ENCODE data around the gene MCTP2. TPM values are rescaled to one million over a fixed set of nuclear protein-coding genes. Genes with fewer than 3 reads are reported as not detected.

MCTP2 gene
- total RNA-seq, 2 donors from 2014 or later, result 262 to 344 TPM

DNA sequence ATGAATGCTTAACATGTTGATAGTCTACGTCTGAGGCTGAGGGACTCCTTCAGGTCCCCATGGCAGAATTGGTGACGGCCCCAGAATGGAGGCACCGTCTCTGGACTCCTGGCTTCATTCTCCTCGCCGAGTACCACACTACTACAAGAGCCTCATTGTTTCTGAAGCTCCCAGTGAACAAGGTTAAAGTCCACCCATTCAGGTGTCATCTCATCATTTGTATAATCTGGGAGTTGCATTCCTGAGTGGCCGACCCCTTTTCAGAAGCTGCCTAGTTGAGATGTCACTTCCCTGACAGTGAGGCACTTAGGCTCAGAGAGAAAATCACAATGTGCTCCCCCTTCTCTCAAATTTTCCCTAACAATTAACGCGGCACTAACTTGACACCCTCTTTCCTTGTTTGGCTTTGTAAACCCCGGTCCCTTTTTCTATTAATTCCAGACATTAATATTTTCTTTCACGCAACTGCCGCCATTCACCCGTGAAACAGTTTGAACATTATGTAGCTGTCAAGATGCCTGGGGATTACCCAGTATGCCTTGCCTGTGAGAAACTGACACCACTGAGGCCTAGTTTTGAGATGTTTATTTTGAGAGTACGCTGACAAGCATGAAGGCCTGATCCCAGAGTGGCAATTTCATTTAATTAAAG lies 105.6 kb downstream of the MCTP2 start:
- no peaks in the 10 kb centered on the region for H3K9me3 Mint-ChIP-seq
- ATAC-seq (no peak), DNase-seq (ENCODE audit: low spot score) (no peak)
- no peaks in the 10 kb centered on the region for H3K27me3 Mint-ChIP-seq
- no peak overlapping the region for H3K27ac Mint-ChIP-seq
- no peak overlapping the region for H3K4me3 Mint-ChIP-seq
- peaks cover 29% of the 10 kb centered on the region for H3K36me3 Mint-ChIP-seq
- H3K4me1 Mint-ChIP-seq (ENCODE audit: low read depth in 2 of 2), result peaks cover 25 to 31% of the 10 kb centered on the region in 2 donors

- Mint-ChIP-seq H3K27me3 (no peaks in the 10 kb centered on the region), H3K27ac (no peak overlapping the region), H3K36me3 (peaks cover 30% of the 10 kb centered on the region), H3K9me3 (no peaks in the 10 kb centered on the region), H3K4me3 (no peak overlapping the region), H3K4me1 (ENCODE audit: low read depth in 2 of 2) (peaks cover 25 to 33% of the 10 kb centered on the region in 2 donors)
- ATAC-seq (no peak), DNase-seq (ENCODE audit: low spot score) (no peak)
Observed at GRCh38 chr15:94338243-94338846, 107.0 kb downstream of the MCTP2 start.

- Mint-ChIP-seq H3K27ac (peak overlapping the region in 1 of 2 donors; percentile 38), H3K4me3 (no peak overlapping the region), H3K36me3 (peaks cover 28% of the 10 kb centered on the region), H3K4me1 (ENCODE audit: low read depth in 2 of 2) (peaks cover 17 to 22% of the 10 kb centered on the region in 2 donors), H3K9me3 (no peaks in the 10 kb centered on the region), H3K27me3 (no peaks in the 10 kb centered on the region)
- DNase-seq (ENCODE audit: low spot score) (no peak), ATAC-seq (no peak)
Observed at GRCh38 chr15:94346282-94346681, 114.9 kb downstream of the MCTP2 start.

GRCh38 chr15:94348084-94348483 lies 116.7 kb downstream of the MCTP2 start:
- Mint-ChIP-seq H3K36me3 (peaks cover 42% of the 10 kb centered on the region), H3K27me3 (no peaks in the 10 kb centered on the region), H3K9me3 (no peaks in the 10 kb centered on the region), H3K4me3 (no peak overlapping the region), H3K4me1 (ENCODE audit: low read depth in 2 of 2) (peaks cover 22 to 29% of the 10 kb centered on the region in 2 donors), H3K27ac (peak overlapping the region; percentile 27 to 31)
- no peak for DNase-seq (ENCODE audit: low spot score)
- peak in 1 of 2 donors; percentile 48 for ATAC-seq

DNA sequence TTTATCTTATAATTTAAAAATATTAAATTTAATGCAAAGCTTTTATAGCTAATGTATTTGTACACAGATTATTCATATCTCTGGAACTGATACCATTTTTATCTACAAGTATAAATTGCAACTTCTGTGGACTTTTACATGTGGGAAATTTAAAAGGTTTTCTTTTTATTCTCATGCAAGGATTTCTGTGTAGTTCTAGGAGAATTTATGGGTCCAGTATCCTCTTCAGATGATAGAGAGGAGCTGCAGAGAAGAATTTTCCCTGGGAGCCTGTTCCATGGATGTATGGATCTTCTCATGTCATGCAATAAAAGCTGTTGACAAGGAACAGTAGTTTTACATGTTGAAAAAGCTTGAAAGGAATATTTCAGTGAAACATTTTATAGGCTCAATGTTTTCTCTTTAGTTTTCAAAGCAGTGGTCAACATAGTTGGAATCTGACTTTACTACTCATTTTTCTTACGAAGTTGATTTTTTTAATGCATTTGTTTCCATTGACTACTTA lies 119.7 kb downstream of the MCTP2 start:
- Mint-ChIP-seq H3K36me3 (peaks cover 48% of the 10 kb centered on the region), H3K27ac (no peak overlapping the region), H3K4me3 (no peak overlapping the region), H3K4me1 (ENCODE audit: low read depth in 2 of 2) (peaks cover 22 to 36% of the 10 kb centered on the region in 2 donors), H3K27me3 (no peaks in the 10 kb centered on the region), H3K9me3 (no peaks in the 10 kb centered on the region)
- DNase-seq (ENCODE audit: low spot score), result no peak
- ATAC-seq, result no peak

DNA sequence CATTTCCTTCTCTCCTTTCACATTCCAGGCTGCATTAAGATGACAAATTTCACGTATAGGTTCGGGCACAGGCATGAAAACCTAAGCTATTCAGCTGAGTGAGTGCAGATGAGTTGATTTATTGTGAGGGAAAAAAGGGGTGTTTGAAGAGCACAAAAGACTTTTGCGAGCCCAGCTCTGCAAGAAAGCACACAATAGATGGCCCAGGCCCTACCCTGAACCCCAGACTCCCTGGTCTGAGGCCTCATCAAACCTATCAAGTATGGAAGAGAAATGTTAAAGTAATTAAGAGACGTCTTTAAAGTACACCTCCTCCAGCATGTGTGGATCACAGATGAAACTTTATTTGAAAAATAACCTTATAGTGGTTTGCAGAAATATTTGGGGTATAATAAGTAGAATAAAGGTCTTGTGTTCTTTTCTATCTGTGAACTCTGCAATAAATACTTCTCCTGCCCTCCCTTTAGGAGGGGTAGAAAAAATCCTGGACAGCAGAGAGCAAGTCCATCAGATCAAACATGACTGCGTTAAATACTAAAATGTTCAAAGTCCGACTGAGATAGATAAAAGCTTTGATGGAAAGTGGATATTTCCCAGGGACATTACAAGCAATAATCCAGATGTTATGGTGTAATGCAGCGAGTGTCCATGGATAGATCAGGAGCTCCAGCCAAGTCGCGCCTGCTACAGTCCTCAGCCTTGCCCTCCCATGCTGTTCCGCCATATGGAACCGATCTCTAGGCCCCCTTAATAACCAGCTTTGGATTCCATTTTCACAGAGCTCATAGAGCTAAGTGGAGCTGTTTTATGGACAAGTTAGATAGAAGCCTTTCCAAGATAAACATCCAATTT lies 121.5 kb downstream of the MCTP2 start:
- H3K4me1 Mint-ChIP-seq (ENCODE audit: low read depth in 2 of 2), result peaks cover 17 to 32% of the 10 kb centered on the region in 2 donors
- no peak for ATAC-seq
- H3K36me3 Mint-ChIP-seq, result peaks cover 43% of the 10 kb centered on the region
- DNase-seq (ENCODE audit: low spot score), result no peak
- H3K9me3 Mint-ChIP-seq, result no peaks in the 10 kb centered on the region
- H3K4me3 Mint-ChIP-seq, result no peak overlapping the region
- no peaks in the 10 kb centered on the region for H3K27me3 Mint-ChIP-seq
- peak overlapping the region in 1 of 2 donors; percentile 54 for H3K27ac Mint-ChIP-seq

- DNase-seq (ENCODE audit: low spot score) (no peak), ATAC-seq (no peak)
- Mint-ChIP-seq H3K27me3 (no peaks in the 10 kb centered on the region), H3K4me1 (ENCODE audit: low read depth in 2 of 2) (peaks cover 16 to 31% of the 10 kb centered on the region in 2 donors), H3K36me3 (peaks cover 41% of the 10 kb centered on the region), H3K4me3 (no peak overlapping the region), H3K27ac (no peak overlapping the region), H3K9me3 (no peaks in the 10 kb centered on the region)
Observed at GRCh38 chr15:94353488-94353820, 122.1 kb downstream of the MCTP2 start.

DNA sequence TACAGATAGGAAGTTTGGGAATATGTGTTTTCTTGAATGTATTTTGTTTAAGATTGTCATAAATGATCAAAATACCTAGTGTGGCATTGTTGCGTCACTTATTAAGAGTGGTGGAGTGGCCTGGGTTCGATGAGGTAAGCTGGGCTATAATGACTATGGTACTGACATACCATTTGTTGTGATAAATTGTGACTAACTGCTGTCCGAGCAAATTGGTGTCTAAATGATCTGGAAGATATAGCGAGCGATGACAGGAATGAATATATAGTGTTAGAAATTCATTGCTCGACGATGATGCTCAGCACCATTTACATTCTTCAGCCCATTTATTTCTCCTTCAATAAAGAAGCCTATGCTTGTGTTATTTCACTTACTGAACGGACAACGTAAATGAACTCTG lies 123.3 kb downstream of the MCTP2 start:
- ATAC-seq, result no peak
- Mint-ChIP-seq H3K36me3 (peaks cover 30% of the 10 kb centered on the region), H3K4me3 (no peak overlapping the region), H3K9me3 (no peaks in the 10 kb centered on the region), H3K27ac (no peak overlapping the region), H3K4me1 (ENCODE audit: low read depth in 2 of 2) (peaks cover 10 to 25% of the 10 kb centered on the region in 2 donors), H3K27me3 (no peaks in the 10 kb centered on the region)
- DNase-seq (ENCODE audit: low spot score), result no peak

DNA sequence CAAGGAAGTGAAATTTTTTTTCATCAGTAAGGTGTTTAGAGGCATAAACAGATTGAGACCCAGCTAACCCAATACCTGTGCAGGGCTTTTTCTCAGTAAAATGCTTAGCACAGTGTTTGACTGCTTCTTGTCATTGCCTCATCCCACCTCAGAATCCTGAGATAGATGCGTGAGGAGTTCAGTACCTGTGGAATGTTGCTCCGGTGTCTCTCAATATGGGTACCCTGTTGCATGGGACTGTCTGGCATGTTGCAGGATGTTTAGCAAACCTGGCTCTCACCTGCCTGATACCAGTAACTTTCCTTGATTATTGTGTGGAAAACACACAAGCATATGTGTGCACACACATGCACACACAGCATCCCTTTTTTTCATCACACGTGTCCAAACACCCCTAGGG lies 128.4 kb downstream of the MCTP2 start:
- Mint-ChIP-seq H3K9me3 (no peaks in the 10 kb centered on the region), H3K4me3 (peak overlapping the region; percentile 24), H3K4me1 (ENCODE audit: low read depth in 2 of 2) (peaks cover 26 to 29% of the 10 kb centered on the region in 2 donors), H3K27ac (peak overlapping the region; percentile 48 to 52), H3K36me3 (peaks cover 36% of the 10 kb centered on the region), H3K27me3 (no peaks in the 10 kb centered on the region)
- DNase-seq (ENCODE audit: low spot score) (no peak), ATAC-seq (peak in 1 of 2 donors; percentile 29)

- H3K4me3 Mint-ChIP-seq, result peak overlapping the region; percentile 24
- no peak for DNase-seq (ENCODE audit: low spot score)
- peaks cover 26 to 30% of the 10 kb centered on the region in 2 donors for H3K4me1 Mint-ChIP-seq (ENCODE audit: low read depth in 2 of 2)
- peak; percentile 61 to 81 for ATAC-seq
- H3K27ac Mint-ChIP-seq, result peak overlapping the region; percentile 48 to 52
- H3K27me3 Mint-ChIP-seq, result no peaks in the 10 kb centered on the region
- no peaks in the 10 kb centered on the region for H3K9me3 Mint-ChIP-seq
- peaks cover 33% of the 10 kb centered on the region for H3K36me3 Mint-ChIP-seq
Observed at GRCh38 chr15:94360251-94360685, 128.9 kb downstream of the MCTP2 start.

DNA sequence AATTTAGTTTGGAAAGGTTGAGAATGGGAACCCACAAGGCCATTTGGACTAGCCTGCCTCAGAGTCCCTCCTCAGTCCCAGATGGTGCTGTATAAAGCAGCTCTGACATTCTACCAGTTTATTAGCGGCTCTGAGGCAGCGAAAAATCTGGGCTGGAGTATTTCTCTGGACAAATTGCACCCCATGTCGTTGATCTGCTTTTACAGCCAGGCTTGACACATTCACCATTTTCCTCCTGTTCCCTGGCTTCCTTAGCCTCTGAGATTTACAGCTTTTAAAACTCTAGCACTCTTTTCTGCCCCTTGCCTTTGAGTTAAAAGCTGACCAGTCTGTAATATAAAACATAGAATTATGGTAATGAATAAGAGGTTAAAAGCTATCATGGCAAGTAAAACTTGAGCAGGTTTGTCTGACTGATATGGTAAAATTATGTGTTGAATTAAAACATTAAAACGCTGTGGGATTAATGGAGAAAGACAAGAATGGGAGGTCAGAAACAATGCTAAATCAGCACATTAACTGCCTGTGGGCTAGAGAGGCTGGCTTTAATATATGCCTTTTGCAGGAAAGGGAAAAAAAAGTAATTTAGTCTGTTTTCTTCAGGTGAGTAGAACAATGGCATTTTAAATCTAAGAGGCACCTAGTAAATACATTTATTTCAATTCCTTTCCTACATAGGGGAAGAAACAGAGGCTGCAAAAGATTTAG lies 131.2 kb downstream of the MCTP2 start:
- Mint-ChIP-seq H3K4me3 (no peak overlapping the region), H3K9me3 (no peaks in the 10 kb centered on the region), H3K27ac (peak overlapping the region in 1 of 2 donors; percentile 40), H3K27me3 (no peaks in the 10 kb centered on the region), H3K4me1 (ENCODE audit: low read depth in 2 of 2) (peaks cover 31 to 34% of the 10 kb centered on the region in 2 donors), H3K36me3 (peaks cover 32% of the 10 kb centered on the region)
- DNase-seq (ENCODE audit: low spot score) (no peak), ATAC-seq (no peak)

DNA sequence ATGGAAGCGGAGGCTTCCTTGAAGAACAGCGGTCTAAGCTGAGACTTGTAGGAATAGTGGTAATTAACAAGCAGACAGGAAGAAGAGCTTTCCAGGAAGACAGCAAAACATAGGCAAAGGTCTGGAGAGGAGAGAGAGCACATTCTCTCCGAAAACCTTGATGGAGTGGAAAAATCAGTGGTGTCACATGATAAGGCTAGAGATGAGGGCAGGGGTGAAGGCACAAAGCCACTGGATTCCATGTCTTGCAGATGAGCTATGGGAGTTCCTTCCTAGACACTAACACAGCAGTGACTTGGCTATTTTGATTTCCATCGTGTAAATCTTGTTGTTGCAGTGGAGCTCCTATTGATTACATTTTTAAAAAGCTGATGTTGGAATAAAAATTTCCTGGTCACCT lies 132.0 kb downstream of the MCTP2 start:
- ATAC-seq, result no peak

GRCh38 chr15:94366781-94367180 lies 135.4 kb downstream of the MCTP2 start:
- no peaks in the 10 kb centered on the region for H3K9me3 Mint-ChIP-seq
- peak overlapping the region in 1 of 2 donors; percentile 57 for H3K27ac Mint-ChIP-seq
- ATAC-seq (no peak), DNase-seq (ENCODE audit: low spot score) (no peak)
- H3K27me3 Mint-ChIP-seq, result no peaks in the 10 kb centered on the region
- H3K4me1 Mint-ChIP-seq (ENCODE audit: low read depth in 2 of 2), result peaks cover 17 to 26% of the 10 kb centered on the region in 2 donors
- peaks cover 48% of the 10 kb centered on the region for H3K36me3 Mint-ChIP-seq
- H3K4me3 Mint-ChIP-seq, result no peak overlapping the region

More for the DNA sequence above, 132.0 kb downstream of the MCTP2 start:
- DNase-seq (ENCODE audit: low spot score), result no peak
- Mint-ChIP-seq H3K9me3 (no peaks in the 10 kb centered on the region), H3K27ac (peak overlapping the region in 1 of 2 donors; percentile 40), H3K27me3 (no peaks in the 10 kb centered on the region), H3K4me3 (no peak overlapping the region), H3K4me1 (ENCODE audit: low read depth in 2 of 2) (peaks cover 33 to 35% of the 10 kb centered on the region in 2 donors), H3K36me3 (peaks cover 39% of the 10 kb centered on the region)
